HEK293 (cell line): ENCODE data around the gene PDE3B.

ENCODE experiments used
- CTCF ChIA-PET: fragments of 350-600 bp; formaldehyde crosslinking; extraction: SDS; loops from one replicate; lab custom pipeline; 2021; ENCODE audit warnings: antibody characterized with exemption; lab: Yijun Ruan, JAX
- POLR2A ChIA-PET: fragments of 300-600 bp; formaldehyde crosslinking; extraction: SDS; loops from one replicate; lab custom pipeline; 2020; ENCODE audit warnings: antibody characterized with exemption, inconsistent platforms; lab: Yijun Ruan, JAX
- H3K27ac ChIP-seq: fragments of 200-500 bp; sonication (Bioruptor generic); 2 replicates; pipeline ENCODE4 v1.5.1; 2014; ENCODE audit warnings: low read depth, low read length, control low read depth, inconsistent platforms; ENCODE audit errors: extremely low read depth
- H3K36me3 ChIP-seq, 2 experiments: fragments of 200-500 bp in 1 of 2; sonication (Bioruptor generic) in 1 of 2; 1 replicate in 1 of 2; 2 replicates in 1 of 2; pipeline ENCODE4 v1.5.1; 2014 to 2017; ENCODE audit warnings: inconsistent platforms in 2 of 2, low read length in 2 of 2; ENCODE audit not compliant: control insufficient read depth in 2 of 2, insufficient read depth in 1 of 2
- H3K4me1 ChIP-seq: fragments of 200-500 bp; sonication (Bioruptor generic); 2 replicates; pipeline ENCODE4 v1.5.1; 2014; ENCODE audit warnings: mild to moderate bottlenecking, low read length, inconsistent platforms; ENCODE audit not compliant: control insufficient read depth, insufficient read depth
- H3K4me3 ChIP-seq: 2 replicates; pipeline ENCODE4 v1.5.1; 2011; ENCODE audit warnings: low read depth, mild to moderate bottlenecking, control low read depth, low read length, moderate library complexity
- H3K9me3 ChIP-seq: fragments of 200-500 bp; sonication (Bioruptor generic); 2 replicates; pipeline ENCODE4 v1.5.1; 2014; ENCODE audit warnings: low read depth, low read length, inconsistent platforms; ENCODE audit not compliant: control insufficient read depth, insufficient read depth
- FEZF1 ChIP-seq: fragments of 450-650 bp; formaldehyde crosslinking; IDR thresholded peaks from 2 replicates; pipeline ENCODE4 v1.5.1; 2016; ENCODE audit warnings: missing biosample characterization, missing genetic modification characterization
- GLI2 ChIP-seq: fragments of 450-650 bp; formaldehyde crosslinking; IDR thresholded peaks from 2 replicates; pipeline ENCODE4; 2017; ENCODE audit warnings: missing biosample characterization, missing genetic modification characterization, low read depth, borderline replicate concordance
- GLI4 ChIP-seq: fragments of 450-650 bp; formaldehyde crosslinking; IDR thresholded peaks from 2 replicates; pipeline ENCODE4 v1.5.1; 2016; ENCODE audit warnings: missing biosample characterization, missing genetic modification characterization
- HIC1 ChIP-seq: fragments of 450-650 bp; formaldehyde crosslinking; IDR thresholded peaks from 2 replicates; pipeline ENCODE4 v1.5.1; 2016; ENCODE audit warnings: missing biosample characterization, missing genetic modification characterization
- REST ChIP-seq: fragments of 450-650 bp; formaldehyde crosslinking; IDR thresholded peaks from 2 replicates; pipeline ENCODE4 v1.5.1; 2016; ENCODE audit warnings: missing biosample characterization, missing genetic modification characterization
- ZBTB48 ChIP-seq: fragments of 450-650 bp; formaldehyde crosslinking; IDR thresholded peaks from 2 replicates; pipeline ENCODE4 v1.5.1; 2016; ENCODE audit warnings: missing biosample characterization, missing genetic modification characterization
- ZIC2 ChIP-seq: fragments of 450-650 bp; formaldehyde crosslinking; IDR thresholded peaks from 2 replicates; pipeline ENCODE4 v1.5.1; 2016; ENCODE audit warnings: missing biosample characterization, missing genetic modification characterization
- ZNF114 ChIP-seq: fragments of 450-650 bp; formaldehyde crosslinking; IDR thresholded peaks from 2 replicates; pipeline ENCODE4 v1.5.0; 2017; ENCODE audit warnings: missing biosample characterization, missing genetic modification characterization
- ZNF140 ChIP-seq: fragments of 450-650 bp; formaldehyde crosslinking; IDR thresholded peaks from 2 replicates; pipeline ENCODE4 v1.5.1; 2016; ENCODE audit warnings: missing biosample characterization, missing genetic modification characterization
- ZNF148 ChIP-seq: fragments of 450-650 bp; formaldehyde crosslinking; IDR thresholded peaks from 2 replicates; pipeline ENCODE4 v1.5.0; 2017; ENCODE audit warnings: missing biosample characterization, missing genetic modification characterization, borderline replicate concordance
- ZNF157 ChIP-seq: fragments of 450-650 bp; formaldehyde crosslinking; IDR thresholded peaks from 2 replicates; pipeline ENCODE4 v1.5.1; 2016; ENCODE audit warnings: missing biosample characterization, missing genetic modification characterization
- ZNF239 ChIP-seq: fragments of 450-650 bp; formaldehyde crosslinking; IDR thresholded peaks from 2 replicates; pipeline ENCODE4 v1.5.1; 2016; ENCODE audit warnings: missing biosample characterization, missing genetic modification characterization
- ZNF24 ChIP-seq: fragments of 450-650 bp; formaldehyde crosslinking; IDR thresholded peaks from 2 replicates; pipeline ENCODE4 v1.5.1; 2016; ENCODE audit warnings: missing biosample characterization, missing genetic modification characterization
- ZNF510 ChIP-seq: fragments of 450-650 bp; formaldehyde crosslinking; IDR thresholded peaks from 2 replicates; pipeline ENCODE4 v1.5.1; 2018; ENCODE audit warnings: mild to moderate bottlenecking, missing genetic modification characterization, missing biosample characterization; ENCODE audit not compliant: insufficient replicate concordance
- ZNF555 ChIP-seq: fragments of 450-650 bp; formaldehyde crosslinking; conservative IDR thresholded peaks from 2 replicates; pipeline ENCODE4 v1.5.1; 2017; ENCODE audit warnings: missing biosample characterization, mild to moderate bottlenecking, missing genetic modification characterization, inconsistent platforms
- ZNF658 ChIP-seq: fragments of 450-650 bp; formaldehyde crosslinking; IDR thresholded peaks from 2 replicates; pipeline ENCODE4; 2016; ENCODE audit warnings: missing biosample characterization, missing genetic modification characterization

PDE3B gene

GRCh38 chr11:14637868-14638409, 5.7 kb upstream of the PDE3B start:
- no peak for TF ChIP-seq ZNF555 (tag by site-specific recombination)
- TF ChIP-seq ZNF510 = no peak
- no peak for TF ChIP-seq ZNF157
- TF ChIP-seq GLI2 (tag by site-specific recombination) = no peak
- TF ChIP-seq ZNF114 (tag by site-specific recombination) = no peak
- TF ChIP-seq FEZF1 (tag by site-specific recombination) = no peak
- no peak for TF ChIP-seq ZIC2

GRCh38 chr11:14638561-14638960, 5.0 kb upstream of the PDE3B start:
- Histone ChIP-seq H3K4me3 (no peak overlapping the region), H3K27ac (no peak overlapping the region)
- TF ChIP-seq ZBTB48 (tag by site-specific recombination) (no peak), REST (tag by site-specific recombination) (no peak), ZNF148 (tag by site-specific recombination) (no peak), ZNF24 (no peak), GLI4 (tag by site-specific recombination) (no peak), HIC1 (tag by site-specific recombination) (no peak), ZNF658 (tag by site-specific recombination) (no peak), ZNF140 (tag by site-specific recombination) (no peak), ZNF239 (no peak)
- TF ChIP-seq, all 188 proteins: peak for 0
- Histone ChIP-seq H3K4me1 (no peaks in the 10 kb centered on the region), H3K36me3 (no peaks in the 10 kb centered on the region), H3K9me3 (no peaks in the 10 kb centered on the region)
- CTCF ChIA-PET = interaction anchor here (0.6 kb wide), 1 partner anchor 33 kb away, joined by 3 read pairs; no protein-coding TSS in a partner anchor
- POLR2A ChIA-PET = no interaction called here

More at GRCh38 chr11:14637868-14638409, 5.7 kb upstream of the PDE3B start:
- no peaks in the 10 kb centered on the region for H3K36me3 ChIP-seq
- CTCF ChIA-PET = interaction anchor here (0.6 to 0.7 kb wide), 3 partner anchors 33 to 159 kb away, joined by 3 to 4 read pairs (median 3); no protein-coding TSS in a partner anchor
- H3K4me1 ChIP-seq = no peaks in the 10 kb centered on the region
- H3K4me3 ChIP-seq = no peak overlapping the region
- H3K27ac ChIP-seq = no peak overlapping the region
- POLR2A ChIA-PET = no interaction called here
- no peaks in the 10 kb centered on the region for H3K9me3 ChIP-seq
